Measurements from ENCODE around the gene FBLL1.
"Not testable (repeated sequence)": the region's sequence is repeated elsewhere in the genome, so short reads cannot be mapped to it uniquely, and the experiment has no call there.

FBLL1 gene

DNA sequence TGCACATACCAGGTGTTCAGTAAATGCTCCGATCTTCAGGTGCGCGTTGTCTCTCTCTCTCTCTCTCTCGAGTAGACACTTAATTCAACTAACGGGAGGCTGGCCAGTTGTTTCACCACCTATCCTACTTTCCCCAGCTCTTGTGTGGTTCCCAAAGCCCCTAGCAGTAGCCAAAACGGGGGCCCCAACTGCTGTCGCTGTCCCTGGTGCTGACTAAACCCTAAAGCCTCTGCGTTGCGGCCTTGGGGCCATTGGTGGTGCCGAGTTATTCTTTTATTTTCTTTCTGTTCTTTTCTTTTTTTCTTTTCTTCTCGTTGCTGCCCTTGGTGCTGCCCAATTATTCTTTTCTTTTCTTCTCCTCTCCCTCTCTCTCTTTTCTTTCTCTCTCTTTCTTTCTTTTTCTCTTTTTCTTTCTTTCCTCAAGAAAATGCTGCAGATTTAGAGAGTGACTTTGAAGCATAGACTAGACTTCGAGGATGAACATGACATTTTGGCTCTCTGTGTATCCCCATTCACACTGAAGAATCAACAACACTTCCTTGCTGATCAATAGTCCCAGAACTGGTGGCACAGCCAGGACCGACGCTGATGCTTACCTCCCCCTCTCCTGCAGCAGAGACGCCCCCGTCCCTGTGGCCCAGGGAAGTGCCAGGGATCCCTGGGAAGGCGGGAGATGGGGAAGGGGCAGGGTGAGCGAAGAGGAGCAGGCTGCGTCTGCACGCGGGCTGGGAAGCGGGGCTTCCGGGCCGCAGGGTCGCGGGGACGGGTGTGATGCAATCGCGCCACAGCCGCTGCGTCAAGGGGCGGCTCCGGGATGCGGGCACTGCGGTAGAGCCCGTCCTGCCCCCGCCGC is at the start of gene FBLL1:
Gene FBLL1, plus strand, starts transcription at position 785 of the 853 bp plus-strand sequence. CDS start 200 bp downstream, outside the sequence.
- peak; percentile 14 for DNase-seq (ENCODE audit: low read depth)

DNA sequence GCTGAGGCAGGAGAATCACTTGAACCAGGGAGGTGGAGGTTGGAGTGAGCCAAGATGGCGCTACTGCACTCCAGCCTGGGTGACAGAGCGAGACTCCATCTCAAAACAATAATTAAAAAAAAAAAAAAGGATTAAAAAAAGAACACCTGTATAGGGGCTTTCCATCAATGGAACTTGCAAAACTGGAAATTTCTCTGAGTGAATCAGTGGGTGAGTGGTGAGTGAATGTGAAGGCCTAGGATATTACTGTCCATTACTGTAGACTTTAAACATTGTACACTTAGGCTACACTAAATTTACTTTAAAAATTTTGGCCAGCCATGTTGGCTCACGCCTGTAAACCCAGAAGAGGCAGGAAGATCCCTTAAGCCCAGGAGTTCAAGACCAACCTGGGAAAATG is 48.5 kb upstream of the FBLL1 start:
- DNase-seq (ENCODE audit: low read depth): no peak

DNA sequence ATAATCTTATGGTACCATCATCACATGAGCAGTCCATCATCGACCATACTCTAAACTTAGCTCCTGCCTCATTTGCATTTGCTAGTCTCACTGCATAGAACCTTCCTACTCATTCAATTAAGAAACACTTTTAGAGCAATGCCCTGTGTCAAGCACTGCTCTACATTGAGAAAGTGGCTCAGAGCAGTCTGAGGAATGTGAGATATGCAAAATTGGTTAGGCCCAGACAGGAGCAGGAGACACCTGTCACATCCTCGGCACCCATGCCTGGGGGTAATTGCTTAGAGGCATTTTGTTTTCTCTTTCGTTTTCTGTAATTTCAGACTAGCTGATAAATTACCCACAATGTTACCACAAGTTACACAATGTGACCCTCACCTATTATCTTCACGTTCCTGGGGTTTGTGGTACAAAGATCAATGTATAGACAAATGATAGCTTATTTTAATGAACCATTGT is 47.7 kb upstream of the FBLL1 start:
- no peak for DNase-seq (ENCODE audit: low read depth)

DNA sequence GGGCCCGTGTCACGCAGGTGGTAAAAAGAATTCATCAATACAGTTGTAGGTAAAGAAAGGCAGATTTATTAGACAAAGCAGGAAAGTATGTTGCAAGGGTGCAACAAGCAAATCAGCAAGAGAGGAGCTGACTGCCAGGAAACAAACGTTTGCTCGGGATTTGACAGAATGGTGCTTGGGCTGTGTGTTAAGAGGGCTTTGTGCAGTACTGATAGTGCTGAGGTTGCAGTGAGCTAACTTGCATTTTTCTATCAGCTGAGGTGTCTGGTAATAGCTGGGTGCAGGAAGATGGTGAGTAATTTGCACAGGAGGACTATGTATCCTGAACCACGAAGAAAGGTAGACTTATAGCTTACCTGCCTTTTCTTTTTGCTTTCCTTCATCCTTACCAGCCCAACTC is 46.7 kb upstream of the FBLL1 start:
- no peak for DNase-seq (ENCODE audit: low read depth)

DNA sequence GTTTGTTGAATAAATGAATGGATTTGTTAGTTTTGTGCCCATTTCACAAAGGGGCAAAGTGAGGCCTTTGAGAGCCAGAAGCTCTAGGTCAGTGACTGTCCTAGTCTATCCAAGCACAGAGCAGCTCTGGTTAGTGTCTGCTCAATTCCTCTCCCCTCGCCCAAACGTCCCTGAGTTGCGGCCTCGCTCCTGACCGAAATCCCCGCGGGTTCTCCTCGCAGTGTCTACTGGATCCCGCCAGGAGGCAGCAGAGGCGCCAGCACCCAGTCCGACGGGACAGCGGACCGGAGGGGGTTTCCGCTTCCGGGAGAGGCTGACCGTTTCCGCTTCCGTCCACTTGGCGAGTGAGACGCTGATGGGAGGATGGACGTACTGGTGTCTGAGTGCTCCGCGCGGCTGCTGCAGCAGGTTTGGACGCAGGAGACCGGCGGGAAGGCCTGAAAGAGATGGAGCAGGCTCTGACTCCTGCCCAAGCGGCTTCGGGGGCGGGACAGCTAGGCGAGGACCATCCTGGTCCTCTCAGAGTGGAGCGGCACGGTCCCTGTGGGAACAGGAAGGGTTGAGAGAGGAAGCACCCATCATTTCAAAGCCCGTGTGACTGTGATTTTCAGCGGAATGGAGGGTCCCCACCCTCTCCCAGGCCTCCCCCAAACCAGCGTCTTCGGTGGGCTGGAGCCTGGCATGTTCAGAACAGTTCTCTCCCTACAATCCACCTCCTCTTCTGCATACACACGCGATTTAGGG is 42.8 kb upstream of the FBLL1 start, which contains the start of gene RARS1:
Gene RARS1, plus strand, starts transcription at position 336 of the 744 bp plus-strand sequence. Its CDS starts 28 bp downstream, at position 364.
- DNase-seq (ENCODE audit: low read depth): peak; percentile 95

DNA sequence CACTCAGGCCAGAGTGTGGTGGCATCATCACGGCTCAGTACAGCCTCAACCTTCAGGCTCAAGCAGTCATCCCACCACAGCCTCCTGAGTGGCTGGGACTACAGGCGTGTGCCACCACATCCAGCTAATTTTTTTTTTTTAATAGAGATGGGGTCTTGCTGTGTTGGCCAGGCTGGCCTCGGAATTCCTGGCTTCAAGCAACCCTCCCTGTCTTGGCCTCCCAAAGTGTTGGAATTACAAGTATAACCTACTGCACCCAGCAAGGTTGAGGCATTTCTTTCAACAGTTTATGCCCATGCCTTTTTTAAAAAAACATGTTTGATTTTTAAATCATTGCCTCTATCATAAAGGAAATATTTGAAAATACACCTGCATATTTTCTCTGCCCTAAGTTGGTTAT is 40.0 kb upstream of the FBLL1 start:
- no peak for DNase-seq (ENCODE audit: low read depth)

DNA sequence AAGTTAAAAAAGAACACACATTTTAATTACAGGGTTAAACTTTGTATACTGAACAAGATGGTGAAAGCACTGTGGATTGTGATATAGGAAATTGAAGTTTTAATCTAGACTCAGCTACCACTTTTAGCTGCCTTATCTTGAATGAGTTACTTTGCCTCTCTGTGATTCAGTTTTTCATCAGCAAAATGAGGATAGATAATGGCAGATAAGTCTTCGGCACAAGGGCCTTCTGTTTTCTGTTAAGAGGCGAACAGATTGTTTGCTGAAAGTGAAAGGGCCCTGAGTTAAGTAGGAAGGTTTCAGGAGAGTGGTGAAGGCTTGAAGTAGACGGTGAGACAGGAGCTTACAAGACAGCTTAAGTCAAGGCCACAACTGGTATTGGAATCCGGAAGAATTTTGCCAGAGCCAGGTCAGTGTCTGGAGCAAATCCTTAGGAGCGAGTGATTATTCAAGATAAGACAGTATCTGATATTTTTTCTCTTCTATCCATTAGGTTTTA is 35.0 kb upstream of the FBLL1 start:
- DNase-seq (ENCODE audit: low read depth): no peak

DNA sequence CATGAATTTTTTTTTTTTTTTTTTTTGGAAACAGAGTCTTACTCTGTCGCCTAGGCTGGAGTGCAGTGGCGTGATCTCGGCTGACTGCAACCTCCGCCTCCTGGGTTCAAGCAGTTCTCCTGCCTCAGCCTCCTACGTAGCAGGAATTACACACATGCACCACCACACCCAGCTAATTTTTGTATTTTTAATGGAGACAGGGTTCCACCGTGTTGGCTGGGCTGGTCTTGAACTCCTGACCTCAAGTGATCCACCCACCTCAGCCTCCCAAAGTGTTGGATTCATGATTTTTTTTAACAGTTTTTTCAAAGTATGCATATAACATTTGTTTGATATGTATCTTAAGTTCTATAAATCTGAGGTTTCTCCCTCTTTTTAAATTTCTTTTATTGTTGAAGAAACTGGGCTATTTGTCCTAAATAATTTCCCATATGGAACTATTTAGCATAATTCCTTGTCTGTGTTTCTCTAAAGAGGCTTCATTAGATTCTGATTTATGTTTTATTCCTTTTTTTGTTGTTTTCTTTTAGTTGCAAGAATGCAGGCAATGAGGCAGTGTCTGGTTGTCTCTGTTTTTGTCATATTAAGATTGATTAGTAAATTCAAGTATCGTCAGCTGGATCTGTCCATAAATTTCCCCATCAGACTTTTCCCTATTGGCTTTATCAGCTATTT is 26.4 kb upstream of the FBLL1 start:
- DNase-seq (ENCODE audit: low read depth): no peak

DNA sequence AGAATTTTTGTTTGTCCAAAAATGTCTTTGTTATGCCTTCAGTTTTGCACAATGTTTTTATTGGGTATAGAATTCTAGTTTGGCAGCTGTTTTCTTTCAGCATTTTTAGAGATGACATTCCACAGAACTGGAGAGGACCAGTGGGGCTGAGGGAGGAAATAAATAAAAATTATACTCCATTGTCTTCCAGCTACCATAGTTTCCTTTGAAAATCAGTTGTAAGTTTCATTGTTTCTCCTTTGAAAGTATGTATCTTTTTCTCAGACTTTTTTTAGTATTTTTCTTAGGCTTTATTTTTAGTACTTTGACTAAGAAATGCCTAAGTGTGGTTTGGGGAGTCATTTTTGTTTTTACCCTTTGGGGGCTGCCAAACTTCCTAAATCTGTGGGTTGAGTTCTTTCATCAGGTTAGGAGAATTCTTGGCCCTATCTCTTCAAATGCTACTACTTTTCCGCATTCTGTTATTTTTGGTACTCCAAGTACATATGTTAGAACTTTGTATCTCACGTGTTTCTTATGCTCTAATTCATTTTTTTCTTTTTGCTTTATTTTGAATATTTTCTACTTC is 15.2 kb upstream of the FBLL1 start:
- DNase-seq (ENCODE audit: low read depth): no peak

DNA sequence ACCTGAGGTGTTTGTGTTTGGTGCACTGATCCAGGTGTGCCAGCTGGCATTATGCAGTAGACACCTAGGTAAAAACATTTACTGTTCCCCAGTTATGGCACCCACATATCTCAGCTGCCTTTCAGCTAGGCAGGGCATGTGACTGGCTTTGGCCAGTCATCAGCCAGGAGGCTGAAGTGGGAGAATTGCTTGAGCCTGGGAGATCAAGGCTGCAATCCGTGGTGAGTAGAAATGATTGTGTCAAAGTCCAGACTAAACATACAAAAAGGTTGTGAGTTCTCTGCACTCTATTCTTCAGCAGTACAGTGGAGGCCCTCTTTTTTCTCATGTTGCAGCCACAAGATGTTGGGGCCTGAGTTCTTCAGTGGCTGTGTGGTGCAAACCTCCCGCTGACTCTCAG is 3.2 kb upstream of the FBLL1 start:
- DNase-seq (ENCODE audit: low read depth): no peak

DNA sequence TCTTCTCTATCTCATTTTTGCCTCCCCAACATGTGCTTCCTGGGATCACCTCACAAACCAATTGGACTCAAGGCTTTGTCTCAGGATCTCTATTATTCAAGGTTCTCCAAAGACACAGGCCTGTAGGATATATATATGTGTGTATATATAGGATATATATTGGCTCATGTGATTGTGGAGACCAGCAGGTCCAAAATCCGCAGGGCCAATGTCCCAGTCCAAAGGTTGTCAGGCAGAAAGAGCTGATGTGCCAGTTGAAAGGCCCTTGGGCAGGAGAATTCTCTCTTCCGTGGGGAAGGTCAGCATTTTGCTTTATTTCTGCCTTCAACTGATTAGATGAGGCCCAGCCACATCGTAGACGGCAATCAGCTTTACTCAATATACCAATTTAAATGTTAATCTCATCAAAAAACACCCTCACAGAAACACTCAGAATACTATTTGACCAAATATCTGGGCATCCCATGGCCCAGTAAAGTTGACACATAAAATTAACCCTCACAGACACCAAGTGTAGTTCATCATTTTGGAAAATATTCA is 1.3 kb upstream of the FBLL1 start:
- DNase-seq (ENCODE audit: low read depth): no peak

DNA sequence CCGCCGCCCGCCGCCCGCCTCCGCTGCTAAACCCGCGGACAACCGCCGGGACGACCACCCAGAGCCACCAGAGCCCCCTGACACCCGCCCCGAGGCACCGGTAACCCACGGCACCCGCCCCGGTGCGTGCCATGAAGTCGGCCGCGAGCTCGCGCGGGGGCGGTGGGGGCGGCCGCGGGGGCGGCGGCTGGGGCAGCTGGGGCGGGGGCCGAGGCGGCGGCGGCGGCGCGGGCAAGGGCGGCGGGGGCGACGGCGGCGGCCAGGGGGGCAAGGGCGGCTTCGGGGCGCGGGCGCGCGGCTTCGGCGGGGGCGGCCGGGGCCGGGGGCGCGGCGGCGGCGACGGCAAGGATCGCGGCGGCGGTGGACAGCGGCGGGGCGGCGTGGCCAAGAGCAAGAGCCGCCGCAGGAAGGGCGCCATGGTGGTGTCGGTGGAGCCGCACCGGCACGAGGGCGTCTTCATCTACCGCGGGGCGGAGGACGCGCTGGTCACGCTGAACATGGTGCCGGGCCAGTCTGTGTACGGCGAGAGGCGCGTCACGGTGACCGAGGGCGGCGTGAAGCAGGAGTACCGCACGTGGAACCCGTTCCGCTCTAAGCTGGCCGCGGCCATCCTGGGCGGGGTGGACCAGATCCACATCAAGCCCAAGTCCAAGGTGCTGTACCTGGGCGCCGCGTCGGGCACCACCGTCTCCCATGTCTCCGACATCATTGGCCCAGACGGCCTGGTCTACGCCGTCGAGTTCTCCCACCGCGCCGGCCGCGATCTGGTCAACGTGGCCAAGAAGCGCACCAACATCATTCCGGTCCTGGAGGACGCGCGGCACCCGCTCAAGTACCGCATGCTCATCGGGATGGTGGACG is 499 bp downstream of the FBLL1 start:
- no peak for DNase-seq (ENCODE audit: low read depth)

DNA sequence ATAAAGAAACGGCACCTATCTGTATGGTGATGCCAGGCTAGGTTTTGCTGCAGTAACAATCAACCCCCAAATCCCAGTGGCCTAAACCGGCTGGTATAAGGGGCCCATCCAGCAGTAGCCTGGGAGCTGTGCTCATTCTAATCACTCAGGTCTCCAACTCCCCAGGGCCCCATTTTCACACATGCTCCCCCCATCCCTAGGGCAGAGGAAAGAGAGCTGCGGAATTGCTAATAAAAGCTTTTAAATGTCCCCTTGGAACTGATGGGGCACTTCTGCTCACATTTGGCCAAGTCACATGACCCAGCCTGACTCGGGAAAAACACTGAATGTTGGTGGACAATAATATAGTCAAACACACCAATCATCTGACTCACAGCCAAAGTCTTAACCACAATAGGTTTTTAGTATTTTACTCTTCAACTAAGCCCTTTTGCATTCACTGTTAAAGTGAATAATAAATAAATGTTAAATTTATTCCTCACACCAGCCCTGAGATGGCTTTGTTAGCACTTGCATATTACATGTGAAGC is 1.6 kb downstream of the FBLL1 start:
- DNase-seq (ENCODE audit: low read depth): no peak

DNA sequence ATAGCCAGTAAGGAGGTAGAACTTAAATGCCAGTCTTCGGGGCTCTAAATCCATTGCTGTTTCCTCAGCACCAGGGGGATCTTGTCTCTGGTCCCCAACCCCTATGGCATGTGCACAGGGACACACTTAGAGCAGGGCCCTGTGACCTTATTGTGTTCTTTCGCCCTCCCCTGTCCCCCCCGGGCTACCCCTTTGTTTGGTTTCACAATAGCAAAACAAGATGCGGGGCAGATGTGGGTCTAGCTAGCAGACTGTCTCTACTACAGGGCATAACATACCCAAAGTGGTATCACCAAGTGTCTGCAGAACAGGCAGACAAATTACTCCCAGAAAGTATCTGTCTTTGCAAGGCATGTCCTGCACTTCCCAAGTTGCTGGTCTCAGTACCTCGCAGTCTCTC is 2.1 kb downstream of the FBLL1 start:
- DNase-seq (ENCODE audit: low read depth): no peak

DNA sequence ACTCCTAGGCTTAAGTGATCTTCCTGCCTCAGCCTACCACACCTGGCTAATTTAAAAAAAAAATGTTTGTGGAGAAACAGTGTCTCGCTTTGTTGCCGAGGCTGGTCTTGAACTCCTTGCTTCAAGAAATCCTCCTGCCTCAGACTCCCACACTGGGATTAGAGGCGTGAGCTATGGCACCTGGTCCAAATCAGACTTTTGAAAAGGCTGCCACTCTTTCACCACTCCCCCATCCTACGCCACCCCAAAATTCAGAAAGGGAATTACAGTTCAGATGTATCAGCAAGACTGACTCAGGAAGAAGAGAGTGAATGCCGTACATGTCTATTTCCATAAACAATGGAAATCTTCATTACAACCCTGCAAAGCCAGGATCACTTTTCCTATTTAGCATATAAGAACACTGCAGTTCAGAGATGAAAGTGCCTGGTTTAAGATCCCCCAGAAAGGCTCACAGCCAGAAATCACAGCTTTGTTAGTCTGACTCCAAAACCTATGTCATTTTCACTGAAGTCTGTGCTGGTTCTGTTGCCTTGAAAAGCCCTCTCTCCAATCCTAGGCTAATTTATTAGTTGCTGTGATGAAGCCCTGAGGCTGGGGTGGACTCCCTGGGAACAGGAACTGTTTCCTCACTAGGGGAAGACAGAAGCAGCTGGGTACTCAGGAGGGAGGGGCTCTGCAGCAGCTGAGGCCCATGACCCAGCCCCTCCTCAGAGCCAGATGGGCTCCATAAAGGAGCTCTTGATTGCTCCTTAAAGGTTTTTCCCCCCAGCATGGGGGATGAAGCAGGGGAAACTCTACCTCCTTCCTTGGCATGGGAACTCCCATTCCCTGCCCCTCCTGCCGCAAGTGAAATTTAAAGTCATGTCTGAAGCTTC is 3.1 kb downstream of the FBLL1 start:
- no peak for DNase-seq (ENCODE audit: low read depth)

DNA sequence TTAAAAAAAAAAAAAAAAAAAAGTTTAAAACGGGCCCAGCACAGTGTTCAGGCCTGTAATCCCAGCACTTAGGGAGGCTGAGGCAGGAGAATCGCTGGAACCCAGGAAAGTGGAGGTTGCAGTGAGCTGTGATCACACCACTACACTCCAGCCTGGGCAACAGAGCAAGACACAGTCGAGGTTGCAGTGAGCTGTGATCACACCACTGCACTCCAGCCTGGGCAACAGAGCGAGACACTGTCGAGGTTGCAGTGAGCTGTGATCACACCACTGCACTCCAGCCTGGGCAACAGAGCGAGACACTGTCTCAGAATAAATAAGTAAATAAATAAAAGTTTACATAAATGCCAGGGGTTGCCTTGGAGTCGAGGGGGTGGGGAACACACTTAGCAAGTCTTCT is 5.2 kb downstream of the FBLL1 start:
- DNase-seq (ENCODE audit: low read depth): not testable (repeated sequence)

DNA sequence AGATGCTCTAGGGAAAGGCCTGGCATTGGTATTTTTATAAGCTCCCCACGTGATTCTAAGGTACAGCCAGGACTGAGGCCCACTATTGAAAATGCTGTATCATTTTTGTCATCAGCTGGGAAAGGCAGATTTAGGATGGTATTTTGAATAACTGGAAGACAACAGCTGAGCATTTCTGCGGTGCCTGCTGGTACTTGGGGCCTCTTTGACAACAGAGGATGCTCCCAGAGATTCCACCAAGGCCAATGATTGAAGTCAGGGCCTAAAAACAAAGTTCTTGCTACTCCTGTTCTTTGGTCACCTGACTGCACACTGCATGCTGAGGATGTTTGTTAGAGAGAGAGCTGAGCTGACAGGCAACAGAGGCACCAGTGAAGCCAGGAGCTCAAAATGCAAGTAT is 8.1 kb downstream of the FBLL1 start:
- no peak for DNase-seq (ENCODE audit: low read depth)

DNA sequence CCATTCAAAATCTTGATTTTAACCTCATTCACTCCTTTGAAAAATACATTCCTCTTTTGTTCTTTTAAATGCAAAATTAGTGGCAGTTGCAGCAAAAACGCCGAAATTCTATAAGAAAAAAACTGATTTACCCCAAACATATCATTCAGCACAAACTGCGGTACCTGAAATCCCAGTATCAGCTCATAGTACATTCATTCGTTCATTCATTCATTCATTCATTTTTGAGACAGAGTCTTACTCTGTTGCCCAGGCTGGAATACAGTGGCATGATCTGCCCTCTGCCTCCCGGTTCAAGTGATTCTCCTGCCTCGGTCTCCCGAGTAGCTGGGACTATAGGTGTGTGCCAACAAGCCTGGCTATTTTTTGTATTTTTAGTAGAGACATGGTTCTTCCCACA is 20.4 kb downstream of the FBLL1 start:
- DNase-seq (ENCODE audit: low read depth): no peak

DNA sequence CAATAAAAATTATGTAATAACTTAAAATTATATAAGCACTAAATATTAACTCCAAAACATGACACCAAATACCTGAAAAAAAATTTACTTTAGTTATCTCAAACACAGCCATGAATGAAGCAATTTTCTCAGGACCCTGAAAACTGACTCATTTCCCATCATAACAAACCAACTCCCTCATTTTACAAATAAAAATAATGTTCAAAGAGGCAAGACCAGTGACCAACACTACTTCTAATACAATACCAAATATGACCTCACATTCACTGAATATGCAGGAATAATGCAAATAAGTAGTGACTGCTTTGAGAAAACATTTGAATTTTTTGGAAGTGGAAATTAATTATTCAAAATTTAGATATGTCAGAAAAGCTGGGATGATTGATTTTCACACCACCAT is 21.6 kb downstream of the FBLL1 start:
- no peak for DNase-seq (ENCODE audit: low read depth)

DNA sequence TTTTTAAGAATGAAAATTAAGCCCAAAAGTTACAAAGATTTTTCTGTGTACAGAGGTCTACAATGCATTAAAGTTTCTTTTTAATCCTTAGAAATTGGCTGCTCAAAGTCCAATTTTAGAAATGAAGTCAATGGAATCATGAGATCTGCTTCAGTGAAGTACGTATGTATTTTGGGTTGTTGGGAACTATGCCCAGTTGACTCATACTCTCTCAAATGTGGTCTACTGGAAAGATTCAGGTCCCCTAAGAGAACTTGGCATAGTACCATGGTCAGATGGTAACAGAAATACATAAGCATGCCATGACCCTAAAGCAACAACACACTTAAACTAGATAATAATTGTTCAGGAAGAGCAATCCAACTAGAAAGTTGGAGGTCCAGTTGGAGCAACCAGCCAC is 23.0 kb downstream of the FBLL1 start:
- peak; percentile 93 for DNase-seq (ENCODE audit: low read depth)

All from iris pigment epithelial cell (primary cell).